GM12864 (cell line): ENCODE results near the gene RNF207.

Experiments used
- DNase-seq: peaks from one replicate; pipeline ENCODE4 v3.0.0-alpha.2; 2011; ENCODE audit warnings: low read depth
- H3K4me3 ChIP-seq: 2 replicates; pipeline ENCODE4 v1.5.1; 2011; ENCODE audit warnings: mild to moderate bottlenecking, low read depth, low read length, control low read depth
- TF ChIP-seq, protein P1 (sequence below): IDR thresholded peaks from 2 replicates; pipeline ENCODE4 v1.5.1; 2011; ENCODE audit warnings: low read depth, mild to moderate bottlenecking, moderate library complexity, low read length, control low read depth, inconsistent platforms; ENCODE audit errors: missing control alignments

Gene RNF207

DNA sequence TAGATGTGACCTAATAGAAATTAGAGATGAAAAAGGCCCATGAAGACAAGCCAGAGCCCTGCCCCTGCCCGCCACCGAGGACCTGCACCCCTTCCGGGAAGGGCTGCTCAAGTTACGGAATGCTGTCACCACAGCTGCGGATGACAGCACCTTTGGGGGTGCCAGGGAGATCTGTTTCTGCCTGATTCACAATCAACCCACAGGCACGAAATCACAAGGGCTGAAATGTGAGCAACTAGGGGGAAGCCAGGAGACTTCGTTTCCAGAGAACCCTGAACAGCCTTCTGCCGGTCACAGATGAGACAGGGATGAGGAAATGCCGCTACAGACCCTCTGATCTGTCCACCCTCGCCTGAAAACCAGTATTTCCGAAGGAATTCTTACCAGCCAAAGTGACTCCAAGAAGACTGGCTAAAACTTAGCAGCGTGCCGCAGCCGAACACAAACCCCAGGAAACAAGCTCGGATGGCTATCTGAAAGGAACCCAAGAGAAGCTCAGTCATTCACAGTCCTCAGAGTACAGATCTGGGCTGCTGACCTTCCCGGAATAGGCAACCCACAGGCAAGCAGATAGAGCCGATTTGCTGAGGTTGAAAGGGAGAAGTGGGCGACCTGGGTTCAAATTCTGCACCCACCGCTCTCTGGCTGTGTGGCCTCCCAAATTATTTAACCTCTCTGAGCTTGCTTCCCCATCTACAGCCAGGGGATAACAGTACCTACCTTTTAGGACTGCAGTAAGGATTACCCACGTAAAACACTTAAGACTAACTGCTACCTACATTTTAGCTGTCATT, 28.8 kb downstream of the RNF207 start:
- TF ChIP-seq, protein P1, sequence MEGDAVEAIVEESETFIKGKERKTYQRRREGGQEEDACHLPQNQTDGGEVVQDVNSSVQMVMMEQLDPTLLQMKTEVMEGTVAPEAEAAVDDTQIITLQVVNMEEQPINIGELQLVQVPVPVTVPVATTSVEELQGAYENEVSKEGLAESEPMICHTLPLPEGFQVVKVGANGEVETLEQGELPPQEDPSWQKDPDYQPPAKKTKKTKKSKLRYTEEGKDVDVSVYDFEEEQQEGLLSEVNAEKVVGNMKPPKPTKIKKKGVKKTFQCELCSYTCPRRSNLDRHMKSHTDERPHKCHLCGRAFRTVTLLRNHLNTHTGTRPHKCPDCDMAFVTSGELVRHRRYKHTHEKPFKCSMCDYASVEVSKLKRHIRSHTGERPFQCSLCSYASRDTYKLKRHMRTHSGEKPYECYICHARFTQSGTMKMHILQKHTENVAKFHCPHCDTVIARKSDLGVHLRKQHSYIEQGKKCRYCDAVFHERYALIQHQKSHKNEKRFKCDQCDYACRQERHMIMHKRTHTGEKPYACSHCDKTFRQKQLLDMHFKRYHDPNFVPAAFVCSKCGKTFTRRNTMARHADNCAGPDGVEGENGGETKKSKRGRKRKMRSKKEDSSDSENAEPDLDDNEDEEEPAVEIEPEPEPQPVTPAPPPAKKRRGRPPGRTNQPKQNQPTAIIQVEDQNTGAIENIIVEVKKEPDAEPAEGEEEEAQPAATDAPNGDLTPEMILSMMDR = no peak
- H3K4me3 ChIP-seq = peak overlapping the region; percentile 70
- DNase-seq = no peak

DNA sequence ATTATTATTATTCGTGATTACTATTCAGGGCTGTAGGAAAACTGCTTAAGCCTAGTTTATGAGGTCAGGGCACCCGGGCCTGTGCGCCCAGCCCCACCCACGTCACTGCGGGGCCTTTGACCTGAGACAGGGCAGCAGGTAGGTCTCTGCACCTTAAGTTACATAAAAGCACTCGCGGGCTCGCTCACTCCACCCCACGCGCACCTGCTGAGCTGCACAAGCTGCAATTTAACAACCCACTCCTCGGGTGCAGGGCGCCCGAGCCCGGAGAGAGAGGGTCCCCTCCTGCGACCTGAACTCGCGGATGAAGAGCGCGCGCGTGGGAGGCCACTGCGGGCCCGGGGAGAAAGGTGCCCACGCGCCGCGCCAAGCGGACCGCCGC, 29.4 kb downstream of the RNF207 start:
- peak overlapping the region; percentile 70 for H3K4me3 ChIP-seq
- TF ChIP-seq, protein P1 = no peak
- DNase-seq = no peak

DNA sequence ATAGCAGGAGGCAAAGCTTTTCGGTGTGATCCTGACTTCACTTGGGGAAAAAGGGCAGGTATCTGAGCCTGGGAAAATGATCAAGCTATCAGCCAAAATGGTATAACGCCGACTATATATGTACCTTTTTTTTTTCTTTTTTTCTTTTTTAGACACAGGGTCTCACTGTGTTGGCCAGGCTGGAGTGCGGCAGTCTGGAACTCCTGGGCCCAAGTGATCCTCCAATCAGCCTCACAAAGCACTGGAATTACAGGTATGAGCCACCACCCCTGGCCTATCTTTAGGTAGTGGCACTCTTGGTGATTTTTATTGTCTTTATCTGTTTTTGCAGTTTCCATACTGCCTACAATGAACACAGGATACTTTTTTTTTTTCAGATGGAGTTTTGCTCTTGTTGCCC, 31.2 kb downstream of the RNF207 start:
- DNase-seq = no peak
- H3K4me3 ChIP-seq = no peak overlapping the region
- TF ChIP-seq, protein P1 = no peak

DNA sequence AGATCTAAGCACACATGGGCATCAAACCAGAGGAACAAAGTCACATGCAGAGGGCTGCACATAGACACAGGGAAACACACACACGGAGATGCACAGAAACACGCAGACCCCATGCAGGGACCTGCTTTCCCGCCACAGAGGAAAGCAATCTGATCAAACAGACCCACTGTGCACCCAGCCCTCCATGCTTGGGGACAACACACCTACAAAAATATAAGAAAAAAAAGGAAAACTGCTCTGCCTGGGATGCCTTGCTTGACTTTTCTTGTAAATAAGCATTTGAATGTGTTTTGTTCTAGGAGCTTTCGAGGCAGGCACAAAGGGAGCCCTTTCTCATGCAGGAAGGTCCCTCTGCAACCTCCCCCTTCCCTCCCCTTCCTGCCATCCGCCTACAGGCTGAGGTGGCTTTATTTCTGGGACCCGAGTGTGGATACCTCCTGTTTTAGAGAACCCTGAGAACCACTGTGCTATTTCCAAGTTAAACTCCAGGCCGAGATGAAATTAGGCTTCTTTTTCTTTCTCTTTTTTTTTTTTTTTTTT, 33.4 kb downstream of the RNF207 start:
- no peak for DNase-seq

DNA sequence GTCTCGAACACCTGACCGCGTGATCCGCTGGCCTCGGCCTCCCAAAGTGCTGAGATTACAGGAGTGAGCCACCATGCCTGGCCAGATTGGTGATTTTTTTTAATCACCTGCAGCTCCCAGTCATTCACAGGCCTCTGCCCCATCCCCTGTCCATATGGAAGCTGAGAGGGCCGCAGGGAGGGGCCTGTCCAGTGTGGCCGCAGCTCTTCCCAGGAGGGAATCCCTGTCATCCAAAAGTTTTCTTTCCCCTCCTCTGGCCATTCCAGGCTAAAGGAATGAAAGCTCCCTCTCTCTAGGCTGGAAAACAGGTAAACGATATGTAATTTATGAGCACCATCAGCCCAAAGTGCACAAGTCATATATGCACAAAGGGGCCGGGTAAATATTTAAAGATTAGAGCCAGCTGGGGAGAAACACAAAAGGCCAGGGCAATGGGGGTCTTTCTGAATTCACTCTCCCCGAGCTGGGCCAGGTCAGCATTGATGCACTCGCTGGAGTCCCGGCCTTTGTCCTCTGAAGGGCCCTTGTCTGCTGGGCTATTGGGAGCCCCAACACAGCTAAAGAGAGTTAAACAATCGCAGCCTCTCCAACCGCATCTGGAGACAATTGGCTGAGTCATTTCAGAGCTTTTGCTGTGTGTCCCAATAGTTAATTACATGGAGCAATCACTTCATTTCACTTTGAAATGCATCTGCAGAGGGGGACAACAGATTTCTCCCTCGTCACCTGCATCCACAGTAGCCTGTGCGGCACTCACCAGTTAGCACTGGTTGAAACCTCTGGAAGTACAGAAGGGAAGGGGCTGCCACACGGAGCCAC, 34.2 kb downstream of the RNF207 start:
- DNase-seq = no peak
- H3K4me3 ChIP-seq = no peak overlapping the region
- TF ChIP-seq, protein P1 = no peak

More for the DNA sequence above, 33.4 kb downstream of the RNF207 start:
- TF ChIP-seq, protein P1 = no peak
- no peak overlapping the region for H3K4me3 ChIP-seq

DNA sequence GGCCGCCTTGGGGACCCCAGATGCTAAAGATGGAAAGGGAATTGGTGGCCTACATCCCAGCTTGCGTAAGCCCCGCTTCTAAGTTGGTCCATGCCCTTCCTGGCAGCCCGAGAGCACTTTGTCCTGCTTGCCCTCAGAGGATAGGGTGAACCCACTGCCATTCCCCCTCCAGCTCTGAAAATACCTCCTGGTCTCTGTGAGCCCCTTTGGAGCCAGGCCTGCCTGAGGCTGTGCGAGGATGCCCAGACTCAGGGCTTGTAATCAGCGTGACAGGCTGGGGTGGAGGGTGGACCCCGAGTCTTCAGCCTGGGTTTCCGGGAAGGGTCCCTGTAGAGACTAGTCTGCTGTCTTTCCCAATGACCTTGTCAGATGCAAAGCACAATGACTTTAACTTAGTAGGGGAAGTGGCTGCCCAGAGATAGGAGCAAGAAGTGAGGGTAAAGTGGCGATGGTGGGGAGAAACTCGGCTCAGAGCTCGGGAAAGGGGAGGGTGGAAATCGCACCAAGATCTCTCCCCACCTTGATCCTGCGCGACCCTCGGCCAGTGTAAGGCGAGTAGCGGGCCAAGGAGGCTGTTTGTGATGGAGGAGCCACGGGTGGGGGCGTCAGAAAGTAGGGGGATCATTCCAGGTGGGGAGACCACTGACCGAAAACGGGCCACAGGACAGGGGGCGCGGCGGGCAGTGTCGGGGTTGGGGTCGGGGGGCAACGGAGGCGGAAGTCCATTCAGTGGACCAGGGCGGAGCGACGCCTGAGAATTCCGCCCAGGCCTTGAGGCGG, 35.4 kb downstream of the RNF207 start:
- TF ChIP-seq, protein P1 = no peak
- H3K4me3 ChIP-seq = no peak overlapping the region
- no peak for DNase-seq
